ENCODE measurements around the gene HOXA3.

The HOXA3 gene

GRCh38 chr7:27192546-27193334 lies 40.4 kb upstream of the HOXA3 start:
- DNase-seq (ENCODE audit: low spot score in 2 of 2): no peak
- Mint-ChIP-seq H3K9me3 (no peaks in the 10 kb centered on the region), H3K36me3 (no peaks in the 10 kb centered on the region), H3K4me3 (peak overlapping the region; percentile 42), H3K4me1 (peaks cover 23% of the 10 kb centered on the region), H3K27ac (no peak overlapping the region)
- ATAC-seq: peak; percentile 57

- Mint-ChIP-seq H3K36me3 (no peaks in the 10 kb centered on the region), H3K4me1 (peaks cover 28% of the 10 kb centered on the region), H3K9me3 (no peaks in the 10 kb centered on the region), H3K27ac (no peak overlapping the region), H3K4me3 (peak overlapping the region; percentile 42)
- DNase-seq (ENCODE audit: low spot score in 2 of 2): no peak
- no peak for ATAC-seq
Measured at GRCh38 chr7:27191833-27192545, 39.6 kb upstream of the HOXA3 start.

DNA sequence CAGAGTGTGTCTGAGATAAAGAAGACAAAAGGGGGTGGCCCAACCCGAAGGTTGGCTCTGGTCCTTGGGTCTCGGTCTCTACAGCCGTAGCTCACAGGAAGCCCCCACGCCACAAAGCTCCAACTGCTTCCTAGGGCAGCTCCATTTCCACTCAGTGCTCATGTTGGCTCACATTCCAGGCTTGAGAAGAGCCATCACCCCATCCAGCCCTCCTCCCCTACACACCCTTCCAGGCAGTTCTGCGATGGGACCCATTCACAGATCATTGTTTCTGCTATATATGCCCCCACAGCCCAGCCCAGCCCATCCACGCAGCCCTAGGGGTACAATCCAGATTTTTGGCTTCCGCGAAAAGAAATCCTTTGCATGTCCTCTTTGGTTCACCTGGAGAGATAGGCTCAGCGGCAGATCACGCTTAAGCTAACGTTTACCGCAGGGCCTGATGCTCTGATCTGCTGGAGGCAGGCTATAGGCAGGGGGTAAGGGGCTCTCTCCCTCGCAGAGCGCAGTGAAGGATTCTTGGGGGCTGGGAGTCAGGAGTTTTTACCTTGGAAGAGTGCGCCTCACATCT lies 38.9 kb upstream of the HOXA3 start:
- peaks cover 31% of the 10 kb centered on the region for H3K4me1 Mint-ChIP-seq
- DNase-seq (ENCODE audit: low spot score in 2 of 2) (no peak), ATAC-seq (no peak)
- no peaks in the 10 kb centered on the region for H3K9me3 Mint-ChIP-seq
- no peak overlapping the region for H3K27ac Mint-ChIP-seq
- no peaks in the 10 kb centered on the region for H3K36me3 Mint-ChIP-seq
- H3K4me3 Mint-ChIP-seq: no peak overlapping the region

DNA sequence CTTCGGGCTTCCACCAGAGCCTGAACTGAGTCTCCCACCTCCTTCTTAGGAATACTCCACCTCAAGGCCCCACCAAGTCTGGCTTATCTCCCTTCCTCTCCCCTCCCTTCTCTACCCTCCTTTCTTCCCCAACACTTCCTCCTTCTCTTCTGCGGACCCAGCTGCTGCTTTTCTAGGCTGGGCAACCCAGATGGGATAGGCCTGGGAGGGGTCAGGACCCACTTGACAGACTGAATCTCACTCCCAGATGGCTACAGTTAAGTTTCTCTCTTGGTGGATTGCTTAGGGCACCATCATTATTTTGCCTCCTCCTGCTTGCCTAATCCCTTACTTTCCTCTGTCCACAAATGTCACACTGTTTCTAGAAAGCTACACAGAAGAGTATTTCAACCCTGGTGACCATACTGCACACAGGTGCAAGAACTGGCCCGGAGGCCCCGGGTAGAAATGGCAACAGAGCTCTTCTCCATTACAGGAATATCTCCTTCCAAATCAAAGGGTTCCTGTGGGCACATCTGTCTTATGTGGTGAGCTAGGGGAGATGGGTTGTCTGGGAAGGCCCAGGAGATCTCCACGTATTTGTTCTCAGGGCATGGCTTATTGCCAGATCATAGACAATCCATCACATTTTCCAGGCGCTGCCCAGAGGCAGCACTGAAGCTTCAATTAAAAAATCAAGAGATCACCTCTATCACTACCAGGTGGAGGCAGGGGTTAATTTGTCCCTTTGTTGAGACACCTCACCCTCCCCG lies 37.8 kb upstream of the HOXA3 start:
- Mint-ChIP-seq H3K27ac (peak overlapping the region; percentile 4), H3K36me3 (peaks cover 4% of the 10 kb centered on the region), H3K9me3 (no peaks in the 10 kb centered on the region), H3K4me1 (peaks cover 41% of the 10 kb centered on the region), H3K4me3 (peak overlapping the region; percentile 77)
- DNase-seq (ENCODE audit: low spot score in 2 of 2): no peak
- ATAC-seq: no peak

- peaks cover 48% of the 10 kb centered on the region for H3K4me1 Mint-ChIP-seq
- H3K36me3 Mint-ChIP-seq: peaks cover 8% of the 10 kb centered on the region
- ATAC-seq: no peak
- no peaks in the 10 kb centered on the region for H3K9me3 Mint-ChIP-seq
- peak overlapping the region; percentile 77 for H3K4me3 Mint-ChIP-seq
- no peak for DNase-seq (ENCODE audit: low spot score in 2 of 2)
- H3K27ac Mint-ChIP-seq: no peak overlapping the region
Measured at GRCh38 chr7:27189295-27189996, 37.1 kb upstream of the HOXA3 start.

GRCh38 chr7:27188386-27189294 lies 36.3 kb upstream of the HOXA3 start:
- no peak for ATAC-seq
- Mint-ChIP-seq H3K4me3 (peak overlapping the region; percentile 77), H3K9me3 (no peaks in the 10 kb centered on the region), H3K27ac (no peak overlapping the region), H3K4me1 (peaks cover 48% of the 10 kb centered on the region), H3K36me3 (peaks cover 8% of the 10 kb centered on the region)
- no peak for DNase-seq (ENCODE audit: low spot score in 2 of 2)

GRCh38 chr7:27187475-27188385 lies 35.3 kb upstream of the HOXA3 start:
- Mint-ChIP-seq H3K4me1 (peaks cover 48% of the 10 kb centered on the region), H3K4me3 (peak overlapping the region; percentile 77), H3K36me3 (peaks cover 8% of the 10 kb centered on the region), H3K9me3 (no peaks in the 10 kb centered on the region), H3K27ac (no peak overlapping the region)
- DNase-seq (ENCODE audit: low spot score in 2 of 2): no peak
- no peak for ATAC-seq

DNA sequence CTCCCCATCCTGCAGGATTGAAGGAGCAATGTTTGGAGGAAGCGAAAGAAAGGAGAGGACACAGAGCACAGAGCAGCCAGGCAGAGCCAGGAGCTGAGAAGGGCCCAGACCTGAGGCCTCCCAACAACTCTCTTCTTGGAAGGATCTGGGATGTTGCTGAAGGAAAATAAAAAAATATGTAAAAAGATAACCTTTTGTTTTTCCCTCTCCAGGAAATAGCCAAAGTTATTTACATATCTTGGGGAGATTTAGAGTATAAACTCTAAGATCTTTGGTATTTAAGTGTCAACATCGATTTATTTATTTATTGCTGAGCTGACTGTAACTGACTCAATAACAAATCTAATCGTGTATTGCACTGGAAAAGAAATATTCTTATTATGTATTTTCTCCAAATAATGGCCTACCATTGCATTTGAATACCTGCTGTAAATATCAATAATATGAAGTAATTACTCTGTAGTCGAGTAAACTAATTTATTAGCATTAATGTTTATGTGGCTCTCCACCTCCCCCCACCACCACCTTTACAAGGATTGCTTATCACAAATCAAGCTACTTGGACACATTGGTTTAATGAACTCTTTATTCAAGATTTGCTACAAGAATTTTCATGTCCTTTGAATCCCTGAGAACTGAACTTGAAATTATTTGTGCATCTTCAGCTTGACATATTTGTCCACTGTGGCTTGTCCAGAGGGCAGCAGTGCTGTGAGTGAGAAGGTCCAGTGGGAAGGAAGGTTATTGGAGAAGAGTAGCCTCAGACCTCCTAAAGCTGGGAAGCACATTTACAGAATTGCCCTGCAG lies 34.5 kb upstream of the HOXA3 start:
- no peak for DNase-seq (ENCODE audit: low spot score in 2 of 2)
- no peak for ATAC-seq
- Mint-ChIP-seq H3K9me3 (no peaks in the 10 kb centered on the region), H3K27ac (no peak overlapping the region), H3K36me3 (peaks cover 8% of the 10 kb centered on the region), H3K4me3 (peak overlapping the region; percentile 77), H3K4me1 (peaks cover 48% of the 10 kb centered on the region)

GRCh38 chr7:27185854-27186667 lies 33.7 kb upstream of the HOXA3 start:
- peak overlapping the region; percentile 81 for H3K4me3 Mint-ChIP-seq
- H3K9me3 Mint-ChIP-seq: no peaks in the 10 kb centered on the region
- DNase-seq (ENCODE audit: low spot score in 2 of 2) (no peak), ATAC-seq (no peak)
- H3K4me1 Mint-ChIP-seq: peaks cover 48% of the 10 kb centered on the region
- H3K36me3 Mint-ChIP-seq: peaks cover 8% of the 10 kb centered on the region
- H3K27ac Mint-ChIP-seq: no peak overlapping the region

GRCh38 chr7:27185013-27185853 lies 32.9 kb upstream of the HOXA3 start, which contains the start of gene HOXA11:
TSS of gene HOXA11 (minus strand) at chr7:27185232. CDS start at chr7:27185144, 88 bp downstream.
- Mint-ChIP-seq H3K27ac (no peak within 1 kb of the TSS), H3K36me3 (peaks cover 8% of the 10 kb centered on the region), H3K9me3 (no peaks in the 10 kb centered on the region), H3K4me1 (peaks cover 52% of the 10 kb centered on the region), H3K4me3 (peak within 1 kb of the TSS; percentile 81)
- DNase-seq (ENCODE audit: low spot score in 2 of 2): no peak
- peak; percentile 20 for ATAC-seq

- Mint-ChIP-seq H3K27ac (no peak overlapping the region), H3K36me3 (peaks cover 8% of the 10 kb centered on the region), H3K4me3 (peak overlapping the region; percentile 81), H3K9me3 (no peaks in the 10 kb centered on the region), H3K4me1 (peaks cover 54% of the 10 kb centered on the region)
- DNase-seq (ENCODE audit: low spot score in 2 of 2) (peak in 1 of 2 donors; percentile 67), ATAC-seq (peak; percentile 63)
Measured at GRCh38 chr7:27184337-27185012, 32.1 kb upstream of the HOXA3 start.

Data from stimulated activated effector memory CD8-positive, alpha-beta T cell treated with anti-CD3 and anti-CD28 coated beads, Interleukin-12 subunit alpha, Interleukin-12 subunit beta, amount 100 ng/mL, for 72 hours (primary cell).